Lower lobe of right lung (tissue), 2 donors: ENCODE measurements around the gene HNF1B. TPM values are rescaled to one million over a fixed set of nuclear protein-coding genes. Genes with fewer than 3 reads are reported as not detected.

Experiments used
- ATAC-seq, 2 donors: fragments of 200-7000 bp; cut with Tn5 transposase; one replicate each; pipeline ENCODE4 v1.9.1; 2020 to 2022; ENCODE audit warnings: mild to moderate bottlenecking in 2 of 2, moderate library complexity in 2 of 2
- DNase-seq: peaks from one replicate; pipeline ENCODE4 v3.0.0-alpha.2; 2020
- H3K27ac ChIP-seq: fragments of 200-600 bp; one replicate; pipeline ENCODE4 v1.8.0; 2022
- H3K27me3 ChIP-seq: fragments of 200-600 bp; one replicate; pipeline ENCODE4 v1.8.0; 2022; ENCODE audit warnings: low read depth
- H3K36me3 ChIP-seq: fragments of 200-600 bp; one replicate; pipeline ENCODE4 v1.8.0; 2022; ENCODE audit warnings: mild to moderate bottlenecking
- H3K4me1 ChIP-seq: fragments of 200-600 bp; one replicate; pipeline ENCODE4 v1.8.0; 2022
- H3K4me3 ChIP-seq: fragments of 200-600 bp; one replicate; pipeline ENCODE4 v1.8.0; 2022; ENCODE audit warnings: mild to moderate bottlenecking
- H3K9me3 ChIP-seq: fragments of 200-600 bp; one replicate; pipeline ENCODE4 v1.8.0; 2022
- intact Hi-C: fragments of 100-400 bp; cut with DNase I; formaldehyde crosslinking; loops from one replicate; pipeline ENCODE4 v1.11.0; 2022
- total RNA-seq: library from RNA; stranded (reverse); fragmentation: NEBNext Ultra II Directional; extraction: Animal tissue kit (Norgen Biotek cat#: 25700); gene quantifications from one replicate; pipeline ENCODE4 v1.2.1, GENCODE V29; 2021
- TF ChIP-seq, protein P1 (sequence below): fragments of 200-600 bp; IDR thresholded peaks from one replicate; pipeline ENCODE4 v1.8.0; 2022; ENCODE audit warnings: antibody characterized with exemption, mild to moderate bottlenecking
- donor health status: DM: no; HTN: yes; CAD: no; lungs with severe emphysema.

The HNF1B gene
- total RNA-seq, 1 donor from 2014 or later: 15.2 TPM

GRCh38 chr17:37735165-37735564 lies 9.7 kb downstream of the HNF1B start:
- TF ChIP-seq, protein P1, sequence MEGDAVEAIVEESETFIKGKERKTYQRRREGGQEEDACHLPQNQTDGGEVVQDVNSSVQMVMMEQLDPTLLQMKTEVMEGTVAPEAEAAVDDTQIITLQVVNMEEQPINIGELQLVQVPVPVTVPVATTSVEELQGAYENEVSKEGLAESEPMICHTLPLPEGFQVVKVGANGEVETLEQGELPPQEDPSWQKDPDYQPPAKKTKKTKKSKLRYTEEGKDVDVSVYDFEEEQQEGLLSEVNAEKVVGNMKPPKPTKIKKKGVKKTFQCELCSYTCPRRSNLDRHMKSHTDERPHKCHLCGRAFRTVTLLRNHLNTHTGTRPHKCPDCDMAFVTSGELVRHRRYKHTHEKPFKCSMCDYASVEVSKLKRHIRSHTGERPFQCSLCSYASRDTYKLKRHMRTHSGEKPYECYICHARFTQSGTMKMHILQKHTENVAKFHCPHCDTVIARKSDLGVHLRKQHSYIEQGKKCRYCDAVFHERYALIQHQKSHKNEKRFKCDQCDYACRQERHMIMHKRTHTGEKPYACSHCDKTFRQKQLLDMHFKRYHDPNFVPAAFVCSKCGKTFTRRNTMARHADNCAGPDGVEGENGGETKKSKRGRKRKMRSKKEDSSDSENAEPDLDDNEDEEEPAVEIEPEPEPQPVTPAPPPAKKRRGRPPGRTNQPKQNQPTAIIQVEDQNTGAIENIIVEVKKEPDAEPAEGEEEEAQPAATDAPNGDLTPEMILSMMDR: no peak
- Histone ChIP-seq H3K9me3 (no peaks in the 10 kb centered on the region), H3K27me3 (peaks cover 34% of the 10 kb centered on the region), H3K27ac (no peak overlapping the region), H3K36me3 (peaks cover 8% of the 10 kb centered on the region), H3K4me3 (no peak overlapping the region), H3K4me1 (no peaks in the 10 kb centered on the region)
- DNase-seq: no peak
- no peak for ATAC-seq
- intact Hi-C loops: no loop called here

GRCh38 chr17:37732316-37732715 lies 12.5 kb downstream of the HNF1B start:
- DNase-seq: no peak
- Histone ChIP-seq H3K4me3 (no peak overlapping the region), H3K9me3 (no peaks in the 10 kb centered on the region), H3K27me3 (peaks cover 7% of the 10 kb centered on the region), H3K27ac (no peak overlapping the region), H3K36me3 (peaks cover 8% of the 10 kb centered on the region), H3K4me1 (no peaks in the 10 kb centered on the region)
- intact Hi-C loops: no loop called here
- TF ChIP-seq, protein P1: no peak
- ATAC-seq: no peak

- TF ChIP-seq, protein P1: no peak
- Histone ChIP-seq H3K4me1 (no peaks in the 10 kb centered on the region), H3K4me3 (no peak overlapping the region), H3K27ac (no peak overlapping the region), H3K9me3 (no peaks in the 10 kb centered on the region), H3K27me3 (peaks cover 2% of the 10 kb centered on the region), H3K36me3 (peaks cover 8% of the 10 kb centered on the region)
- no peak for ATAC-seq
- DNase-seq: no peak
- intact Hi-C loops: no loop called here
These were observed 13.8 kb downstream of the HNF1B start for GRCh38 chr17:37731056-37731455.

DNA sequence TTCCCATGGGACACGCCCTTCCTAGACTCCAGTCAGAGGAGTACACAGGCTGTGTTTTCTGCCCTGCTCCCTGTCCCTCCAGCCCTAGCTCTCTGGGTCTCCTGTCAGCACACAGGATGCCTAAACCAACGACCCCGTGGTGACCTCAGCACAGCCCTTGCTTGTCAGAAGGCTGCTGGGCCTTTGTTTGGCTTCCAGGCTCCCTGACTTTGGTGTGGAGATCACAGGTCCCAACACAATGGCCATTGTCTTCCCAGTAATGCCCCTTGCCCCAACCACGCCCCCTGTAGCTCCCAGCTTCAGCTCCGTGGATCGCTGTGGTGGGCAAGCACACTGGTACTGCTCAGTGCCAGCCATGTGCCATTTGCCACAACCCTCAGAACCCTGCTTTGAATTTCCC lies 15.0 kb downstream of the HNF1B start:
- H3K9me3 ChIP-seq: no peaks in the 10 kb centered on the region
- peaks cover 4% of the 10 kb centered on the region for H3K4me1 ChIP-seq
- H3K36me3 ChIP-seq: peaks cover 8% of the 10 kb centered on the region
- TF ChIP-seq, protein P1: no peak
- DNase-seq: no peak
- H3K27me3 ChIP-seq: no peaks in the 10 kb centered on the region
- ATAC-seq: no peak
- H3K4me3 ChIP-seq: no peak overlapping the region
- no peak overlapping the region for H3K27ac ChIP-seq
- intact Hi-C loops: no loop called here

DNA sequence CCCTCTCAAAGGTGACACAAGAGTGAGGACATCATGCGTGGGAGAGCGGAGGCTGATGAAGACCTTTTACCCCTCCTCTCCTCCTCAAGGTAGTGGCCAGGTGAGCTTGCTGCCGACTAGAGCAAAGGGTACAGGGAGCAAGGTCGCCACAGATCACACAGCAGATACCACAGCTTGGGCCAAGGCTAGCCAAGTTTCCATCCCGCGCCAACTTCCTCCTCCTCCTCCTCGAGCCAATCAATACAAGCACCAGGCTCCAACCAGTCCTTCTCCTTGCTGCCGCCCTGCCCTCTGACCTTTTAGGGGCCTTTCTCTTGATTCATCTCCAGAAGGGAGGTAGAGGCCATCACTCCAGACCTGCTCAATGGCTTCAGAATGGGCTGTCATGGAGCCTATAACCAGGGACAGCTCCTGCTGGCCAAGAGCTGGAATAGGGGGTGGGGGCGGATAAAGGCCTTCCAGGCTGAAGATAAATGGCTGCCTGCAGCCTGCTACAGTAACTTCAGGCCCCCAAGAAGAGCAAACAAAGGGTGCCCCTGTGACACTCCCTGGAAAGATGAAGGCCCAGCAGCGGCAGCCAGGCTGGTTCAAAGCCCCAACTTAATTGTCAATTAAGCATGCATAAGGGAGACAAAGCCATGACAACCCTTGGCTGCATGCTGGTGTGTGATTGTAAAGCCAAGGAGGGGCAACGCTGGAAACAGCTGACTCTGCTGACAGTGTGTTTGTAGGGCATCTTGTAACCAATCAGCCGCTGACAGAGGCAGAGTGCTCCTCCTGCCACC lies 17.8 kb downstream of the HNF1B start:
- H3K4me3 ChIP-seq: no peak overlapping the region
- H3K27me3 ChIP-seq: no peaks in the 10 kb centered on the region
- no peak for DNase-seq
- no peaks in the 10 kb centered on the region for H3K9me3 ChIP-seq
- no peak for ATAC-seq
- intact Hi-C loops: no loop called here
- peaks cover 4% of the 10 kb centered on the region for H3K4me1 ChIP-seq
- TF ChIP-seq, protein P1: no peak
- no peak overlapping the region for H3K27ac ChIP-seq
- peaks cover 8% of the 10 kb centered on the region for H3K36me3 ChIP-seq
